Stimulated activated naive CD4-positive, alpha-beta T cell treated with Interleukin-2 at 50 U/mL for 16 hours (primary cell): ENCODE results near the gene ECPAS.
"Not testable (repeated sequence)": the region's sequence is repeated elsewhere in the genome, so short reads cannot be mapped to it uniquely, and the experiment has no call there.

Experiments
- DNase-seq: peaks from one replicate; lab custom pipeline; 2025; lab: John Stamatoyannopoulos, UW

ECPAS gene

GRCh38 chr9:111483858-111484571 lies at the start of gene ECPAS:
Gene ECPAS (minus strand): TSS chr9:111484383. CDS start chr9:111472918, 11,465 bp downstream.
- DNase-seq = peak; percentile 65

- DNase-seq = no peak
Observed at GRCh38 chr9:111533099-111533790, 49.1 kb upstream of the ECPAS start.

- DNase-seq = no peak
Observed at GRCh38 chr9:111531716-111532115, 47.5 kb upstream of the ECPAS start.

- DNase-seq = no peak
Observed at GRCh38 chr9:111529787-111530186, 45.6 kb upstream of the ECPAS start.

- no peak for DNase-seq
Observed at GRCh38 chr9:111527347-111527746, 43.2 kb upstream of the ECPAS start.

GRCh38 chr9:111525056-111525977 lies 41.1 kb upstream of the ECPAS start, which contains the start of gene ZNF483:
Gene ZNF483 (plus strand): TSS chr9:111525179. CDS start chr9:111527396, 2,217 bp downstream.
- peak; percentile 53 for DNase-seq

GRCh38 chr9:111524731-111525055 lies 40.5 kb upstream of the ECPAS start:
- DNase-seq = no peak

- no peak for DNase-seq
Observed at GRCh38 chr9:111516061-111516465, 31.9 kb upstream of the ECPAS start.

- no peak for DNase-seq
Observed at GRCh38 chr9:111514967-111515366, 30.8 kb upstream of the ECPAS start.

- not testable (repeated sequence) for DNase-seq
Observed at GRCh38 chr9:111511581-111511980, 27.4 kb upstream of the ECPAS start.

GRCh38 chr9:111502506-111502905 lies 18.3 kb upstream of the ECPAS start:
- DNase-seq = no peak

GRCh38 chr9:111501648-111502047 lies 17.5 kb upstream of the ECPAS start:
- DNase-seq = no peak

- DNase-seq = no peak
Observed at GRCh38 chr9:111501005-111501562, 16.9 kb upstream of the ECPAS start.

- DNase-seq = not testable (repeated sequence)
Observed at GRCh38 chr9:111497196-111497595, 13.0 kb upstream of the ECPAS start.

- DNase-seq = no peak
Observed at GRCh38 chr9:111484572-111484894, 350 bp upstream of the ECPAS start.

- peak; percentile 59 for DNase-seq
Observed at GRCh38 chr9:111483439-111483857, 735 bp downstream of the ECPAS start.

- peak; percentile 59 for DNase-seq
Observed at GRCh38 chr9:111482694-111483438, 1.3 kb downstream of the ECPAS start.

- no peak for DNase-seq
Observed at GRCh38 chr9:111481885-111482636, 2.1 kb downstream of the ECPAS start.

- DNase-seq = no peak
Observed at GRCh38 chr9:111477677-111478076, 6.5 kb downstream of the ECPAS start.

- DNase-seq = no peak
Observed at GRCh38 chr9:111475195-111475594, 9.0 kb downstream of the ECPAS start.

- no peak for DNase-seq
Observed at GRCh38 chr9:111474385-111474784, 9.8 kb downstream of the ECPAS start.
